Fibroblast of lung (primary cell): ENCODE measurements around the gene CACNA1E. TPM values are rescaled to one million over a fixed set of nuclear protein-coding genes. Genes with fewer than 3 reads are reported as not detected.

ENCODE experiments used
- DNase-seq, 2 donors: peaks; one replicate each; pipeline versions ENCODE4 v3.0.0 to v3.0.0-alpha.2; 2010; ENCODE audit warnings: low read depth in 2 of 2
- H2AFZ ChIP-seq: 2 replicates; pipeline ENCODE4 v1.5.1; 2012; ENCODE audit warnings: low read length, control low read depth, inconsistent platforms
- H3K27ac ChIP-seq: 2 replicates; pipeline ENCODE4 v1.5.1; 2011; ENCODE audit warnings: low read length, control low read depth; ENCODE audit not compliant: insufficient read depth
- H3K27me3 ChIP-seq: 2 replicates; pipeline ENCODE4 v1.5.1; 2011; ENCODE audit warnings: mild to moderate bottlenecking, low read length; ENCODE audit not compliant: control insufficient read depth, insufficient read depth
- H3K36me3 ChIP-seq: 2 replicates; pipeline ENCODE4 v1.5.1; 2011; ENCODE audit warnings: low read length; ENCODE audit not compliant: control insufficient read depth, insufficient read depth
- H3K4me1 ChIP-seq: 2 replicates; pipeline ENCODE4 v1.5.1; 2011; ENCODE audit warnings: low read length; ENCODE audit not compliant: control insufficient read depth, insufficient read depth; ENCODE audit errors: extremely low read depth
- H3K4me2 ChIP-seq: 2 replicates; pipeline ENCODE4 v1.5.1; 2011; ENCODE audit warnings: low read length, control low read depth; ENCODE audit not compliant: insufficient read depth; ENCODE audit errors: extremely low read depth
- H3K4me3 ChIP-seq, 4 experiments: fragments of 200-600 bp in 1 of 4; sonication (generic) in 1 of 4; replicated peaks in 1 of 4; 2 replicates each; pipeline ENCODE4 v1.5.1; 2011 to 2016; ENCODE audit warnings: low read length in 4 of 4, low read depth in 3 of 4, mild to moderate bottlenecking in 3 of 4, control low read depth in 2 of 4, inconsistent platforms in 1 of 4, mixed read lengths in 1 of 4; ENCODE audit not compliant: insufficient read depth in 1 of 4; ENCODE audit errors: control extremely low read depth in 1 of 4
- H3K79me2 ChIP-seq: 2 replicates; pipeline ENCODE4 v1.5.1; 2012; ENCODE audit warnings: mild to moderate bottlenecking, low read length, inconsistent platforms; ENCODE audit not compliant: control insufficient read depth, insufficient read depth
- H3K9ac ChIP-seq: 2 replicates; pipeline ENCODE4 v1.5.1; 2011; ENCODE audit warnings: mild to moderate bottlenecking, low read length, control low read depth; ENCODE audit not compliant: insufficient read depth
- H3K9me3 ChIP-seq: 2 replicates; pipeline ENCODE4 v1.5.1; 2012; ENCODE audit warnings: low read depth, low read length; ENCODE audit not compliant: control insufficient read depth, insufficient read depth
- H4K20me1 ChIP-seq: 2 replicates; pipeline ENCODE4 v1.5.1; 2011; ENCODE audit warnings: low read length; ENCODE audit not compliant: control insufficient read depth, insufficient read depth; ENCODE audit errors: extremely low read depth
- CTCF ChIP-seq, 2 donors: IDR thresholded peaks in 1 of 2; conservative IDR thresholded peaks in 1 of 2; 1 replicate in 1 of 2; 2 replicates in 1 of 2; pipeline ENCODE4 v1.5.1; 2011 to 2012; ENCODE audit warnings: low read length in 2 of 2, control low read depth in 1 of 2, inconsistent platforms in 1 of 2, low read depth in 1 of 2, mild to moderate bottlenecking in 1 of 2
- EZH2 ChIP-seq: IDR thresholded peaks from 2 replicates; pipeline ENCODE4 v1.5.1; 2012; ENCODE audit warnings: low read length, control low read depth, mild to moderate bottlenecking; ENCODE audit errors: missing control alignments
- polyA plus RNA-seq, 2 donors: library from polyadenylated mRNA; depleted of rRNA in 1 of 2; stranded (reverse) in 1 of 2; unstranded in 1 of 2; fragments of >200 nt; gene quantifications; 2 replicates each; pipeline ENCODE4 v1.2.1, GENCODE V29; 2011 to 2012; ENCODE audit warnings: missing spikeins in 1 of 2
- total RNA-seq: library from RNA; depleted of rRNA; stranded (reverse); fragments of >200 nt; gene quantifications from 2 replicates; pipeline ENCODE4 v1.2.1, GENCODE V29; 2014

The CACNA1E gene
- total and polyA plus RNA-seq, 2 donors (not counting 1 experiment from before 2014, with no cell fraction given), result 0.01 TPM; not detected in 1

GRCh38 chr1:181558416-181558815 lies 75.1 kb downstream of the CACNA1E start:
- Histone ChIP-seq H3K9ac (no peak overlapping the region), H3K36me3 (no peaks in the 10 kb centered on the region), H3K79me2 (no peaks in the 10 kb centered on the region), H3K4me1 (no peaks in the 10 kb centered on the region), H3K27me3 (no peaks in the 10 kb centered on the region), H3K4me2 (no peak overlapping the region), H4K20me1 (no peaks in the 10 kb centered on the region), H3K9me3 (no peaks in the 10 kb centered on the region), H3K4me3 (no peak overlapping the region), H3K27ac (no peak overlapping the region), H2AFZ (no peak overlapping the region)
- no peak for DNase-seq
- TF ChIP-seq CTCF (conservative IDR thresholded peaks at IDR 0.05 in 1 of 2, IDR thresholded peaks at IDR 0.05 in 1 of 2; ENCODE audit: low read depth in 1 of 2, low read length in 2 of 2) (no peak), EZH2 (no peak)

GRCh38 chr1:181559142-181559541 lies 75.8 kb downstream of the CACNA1E start:
- no peak for DNase-seq
- H3K27me3 ChIP-seq, result no peaks in the 10 kb centered on the region
- H2AFZ ChIP-seq, result no peak overlapping the region
- H3K4me3 ChIP-seq, result no peak overlapping the region
- H4K20me1 ChIP-seq, result no peaks in the 10 kb centered on the region
- H3K27ac ChIP-seq, result no peak overlapping the region
- TF ChIP-seq CTCF (conservative IDR thresholded peaks at IDR 0.05 in 1 of 2, IDR thresholded peaks at IDR 0.05 in 1 of 2; ENCODE audit: low read depth in 1 of 2, low read length in 2 of 2) (no peak), EZH2 (no peak)
- no peaks in the 10 kb centered on the region for H3K36me3 ChIP-seq
- H3K79me2 ChIP-seq, result no peaks in the 10 kb centered on the region
- H3K9ac ChIP-seq, result no peak overlapping the region
- no peak overlapping the region for H3K4me2 ChIP-seq
- H3K4me1 ChIP-seq, result no peaks in the 10 kb centered on the region
- no peaks in the 10 kb centered on the region for H3K9me3 ChIP-seq

GRCh38 chr1:181562395-181562794 lies 79.1 kb downstream of the CACNA1E start:
- TF ChIP-seq EZH2 (no peak), CTCF (conservative IDR thresholded peaks at IDR 0.05 in 1 of 2, IDR thresholded peaks at IDR 0.05 in 1 of 2; ENCODE audit: low read depth in 1 of 2, low read length in 2 of 2) (no peak)
- H3K4me1 ChIP-seq, result no peaks in the 10 kb centered on the region
- H3K9me3 ChIP-seq, result no peaks in the 10 kb centered on the region
- H3K9ac ChIP-seq, result no peak overlapping the region
- no peaks in the 10 kb centered on the region for H4K20me1 ChIP-seq
- no peak overlapping the region for H3K4me2 ChIP-seq
- no peak overlapping the region for H3K4me3 ChIP-seq
- H3K36me3 ChIP-seq, result no peaks in the 10 kb centered on the region
- H3K79me2 ChIP-seq, result no peaks in the 10 kb centered on the region
- H3K27me3 ChIP-seq, result no peaks in the 10 kb centered on the region
- no peak overlapping the region for H3K27ac ChIP-seq
- no peak overlapping the region for H2AFZ ChIP-seq
- DNase-seq, result no peak
